ENCODE results near the gene HOATZ.

GRCh38 chr11:111540114-111540936 lies 25.7 kb downstream of the HOATZ start, which contains the start of gene LAYN:
- no peak for TF ChIP-seq POLR2A (IDR thresholded peaks at IDR 0.05)
- TF ChIP-seq POLR2AphosphoS5 (IDR thresholded peaks at IDR 0.05): peak; percentile 34
- TF ChIP-seq CTCF (IDR thresholded peaks at IDR 0.05): peak in 1 of 4 experiments; percentile 4

All from gastroesophageal sphincter (tissue), 3 donors.